Effector memory CD8-positive, alpha-beta T cell (primary cell): ENCODE measurements around the gene EIF4H.

Experiments
- ATAC-seq: fragments of 150-1000 bp; cut with Tn5 transposase; replicated peaks from 2 replicates; pipeline ENCODE4 v1.10.0; 2021; ENCODE audit warnings: mild to moderate bottlenecking, moderate library complexity
- DNase-seq, 3 experiments: peaks; one replicate each; pipeline ENCODE4 v3.0.0; 2021
- H3K27ac Mint-ChIP-seq, 2 donors: one replicate each; pipeline ENCODE4 v1.8.0; 2022; ENCODE audit warnings: mild to moderate bottlenecking in 2 of 2, mixed read lengths in 2 of 2, moderate library complexity in 2 of 2
- H3K27me3 Mint-ChIP-seq, 2 donors: one replicate each; pipeline ENCODE4 v1.8.0; 2022; ENCODE audit warnings: mixed read lengths in 2 of 2
- H3K36me3 Mint-ChIP-seq: one replicate; pipeline ENCODE4 v1.8.0; 2022; ENCODE audit warnings: mild to moderate bottlenecking, moderate library complexity, mixed read lengths; ENCODE audit not compliant: insufficient read depth
- H3K4me1 Mint-ChIP-seq, 2 donors: one replicate each; pipeline ENCODE4 v1.8.0; 2022; ENCODE audit warnings: low read depth in 2 of 2, mixed read lengths in 2 of 2
- H3K4me3 Mint-ChIP-seq, 2 donors: one replicate each; pipeline ENCODE4 v1.8.0; 2022; ENCODE audit warnings: mild to moderate bottlenecking in 2 of 2, mixed read lengths in 2 of 2, moderate library complexity in 2 of 2
- H3K9me3 Mint-ChIP-seq, 2 donors: one replicate each; pipeline ENCODE4 v1.8.0; 2022; ENCODE audit warnings: mixed read lengths in 2 of 2

The EIF4H gene

GRCh38 chr7:74228951-74229900, 55.1 kb downstream of the EIF4H start:
- peak overlapping the region in 1 of 2 donors; percentile 83 for H3K27ac Mint-ChIP-seq
- H3K4me1 Mint-ChIP-seq: peaks cover 5 to 6% of the 10 kb centered on the region in 2 donors
- ATAC-seq (no peak), DNase-seq (no peak)
- H3K9me3 Mint-ChIP-seq: no peaks in the 10 kb centered on the region
- H3K4me3 Mint-ChIP-seq: no peak overlapping the region
- H3K36me3 Mint-ChIP-seq: peaks cover 18% of the 10 kb centered on the region
- no peaks in the 10 kb centered on the region for H3K27me3 Mint-ChIP-seq

DNA sequence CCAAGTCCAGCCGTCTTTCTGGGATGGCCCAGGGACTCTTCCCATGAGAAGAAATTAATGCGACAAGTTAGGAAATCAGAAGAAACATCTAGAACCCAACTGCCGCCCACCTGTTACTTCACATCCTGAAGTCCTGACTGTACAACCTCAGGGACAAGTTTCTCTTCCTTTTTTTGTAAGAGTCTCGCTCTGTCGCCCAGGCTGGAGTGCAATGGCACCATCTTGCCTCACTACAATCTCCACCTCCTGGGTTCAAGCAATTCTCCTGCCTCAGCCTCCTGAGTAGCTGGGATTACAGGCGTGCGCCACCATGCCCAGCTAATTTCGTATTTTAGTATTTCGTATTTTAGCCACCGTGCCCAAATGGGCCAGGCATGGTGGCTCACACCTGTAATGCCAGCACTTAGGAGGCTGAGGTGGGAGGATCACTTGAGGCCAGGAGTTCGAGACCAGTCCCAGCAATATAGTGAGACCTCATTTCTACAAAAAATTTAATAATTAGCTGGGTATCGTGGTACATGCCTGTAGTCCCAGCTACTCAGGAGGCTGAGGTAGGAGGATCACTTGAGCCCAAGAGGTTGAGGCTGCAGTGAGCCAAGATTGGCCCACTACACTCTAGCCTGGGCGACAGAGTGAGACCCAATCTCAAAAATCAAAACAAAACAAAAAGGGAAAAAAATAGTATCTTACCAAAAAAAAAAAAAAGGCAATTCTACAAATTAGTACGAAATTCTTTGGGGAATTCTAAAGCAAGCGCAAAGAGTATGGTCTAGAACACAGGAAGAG, 56.5 kb downstream of the EIF4H start:
- no peak for ATAC-seq
- Mint-ChIP-seq H3K4me3 (peak overlapping the region in 1 of 2 donors; percentile 25), H3K9me3 (no peaks in the 10 kb centered on the region), H3K4me1 (peaks cover 5 to 6% of the 10 kb centered on the region in 2 donors), H3K36me3 (peaks cover 21% of the 10 kb centered on the region), H3K27me3 (no peaks in the 10 kb centered on the region), H3K27ac (peak overlapping the region; percentile 82 to 83)
- DNase-seq: no peak

- H3K4me1 Mint-ChIP-seq: peaks cover 5 to 6% of the 10 kb centered on the region in 2 donors
- ATAC-seq (peak; percentile 51), DNase-seq (no peak)
- H3K4me3 Mint-ChIP-seq: peak overlapping the region in 1 of 2 donors; percentile 25
- H3K36me3 Mint-ChIP-seq: peaks cover 24% of the 10 kb centered on the region
- H3K9me3 Mint-ChIP-seq: no peaks in the 10 kb centered on the region
- no peaks in the 10 kb centered on the region for H3K27me3 Mint-ChIP-seq
- peak overlapping the region; percentile 82 to 83 for H3K27ac Mint-ChIP-seq
Observed at GRCh38 chr7:74231232-74231590, 57.1 kb downstream of the EIF4H start.

- no peak for ATAC-seq
- Mint-ChIP-seq H3K4me1 (peaks cover 0 to 2% of the 10 kb centered on the region in 2 donors), H3K27ac (no peak overlapping the region), H3K36me3 (peaks cover 32% of the 10 kb centered on the region), H3K9me3 (no peaks in the 10 kb centered on the region), H3K4me3 (no peak overlapping the region), H3K27me3 (no peaks in the 10 kb centered on the region)
- DNase-seq: no peak
Observed at GRCh38 chr7:74233655-74234285, 59.6 kb downstream of the EIF4H start.

GRCh38 chr7:74235518-74236268, 61.5 kb downstream of the EIF4H start:
- no peaks in the 10 kb centered on the region for H3K9me3 Mint-ChIP-seq
- H3K36me3 Mint-ChIP-seq: peaks cover 47% of the 10 kb centered on the region
- no peaks in the 10 kb centered on the region for H3K27me3 Mint-ChIP-seq
- peak overlapping the region in 1 of 2 donors; percentile 46 for H3K27ac Mint-ChIP-seq
- ATAC-seq (no peak), DNase-seq (no peak)
- no peak overlapping the region for H3K4me3 Mint-ChIP-seq
- peaks cover 0 to 2% of the 10 kb centered on the region in 2 donors for H3K4me1 Mint-ChIP-seq

- peaks cover 47% of the 10 kb centered on the region for H3K36me3 Mint-ChIP-seq
- no peaks in the 10 kb centered on the region for H3K27me3 Mint-ChIP-seq
- peaks cover 0 to 2% of the 10 kb centered on the region in 2 donors for H3K4me1 Mint-ChIP-seq
- ATAC-seq (no peak), DNase-seq (no peak)
- H3K9me3 Mint-ChIP-seq: no peaks in the 10 kb centered on the region
- no peak overlapping the region for H3K27ac Mint-ChIP-seq
- H3K4me3 Mint-ChIP-seq: no peak overlapping the region
Observed at GRCh38 chr7:74236284-74236683, 62.1 kb downstream of the EIF4H start.

DNA sequence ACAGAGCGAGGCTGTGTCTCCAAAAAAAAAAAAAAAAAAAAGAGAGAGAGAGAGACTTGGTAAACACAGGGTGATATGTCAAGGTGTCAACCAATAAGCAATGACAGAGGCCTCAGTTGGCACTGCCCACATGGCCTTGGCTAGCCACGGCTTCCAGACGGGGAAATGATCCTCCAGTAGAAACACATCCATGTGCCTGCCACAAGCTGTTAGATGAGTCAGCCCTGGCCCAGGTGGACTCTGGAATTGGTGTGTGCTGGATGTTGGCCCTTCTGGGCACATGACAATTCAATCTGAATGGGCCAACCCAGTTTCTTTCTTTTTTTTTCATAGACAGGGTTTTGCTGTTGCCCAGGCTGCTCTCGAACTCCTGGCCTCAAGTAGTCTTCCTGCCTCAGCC, 66.3 kb downstream of the EIF4H start:
- Mint-ChIP-seq H3K4me1 (peaks cover 0 to 2% of the 10 kb centered on the region in 2 donors), H3K27me3 (no peaks in the 10 kb centered on the region), H3K4me3 (no peak overlapping the region), H3K36me3 (peaks cover 69% of the 10 kb centered on the region), H3K9me3 (no peaks in the 10 kb centered on the region), H3K27ac (no peak overlapping the region)
- ATAC-seq: no peak
- DNase-seq: no peak

- peaks cover 80% of the 10 kb centered on the region for H3K36me3 Mint-ChIP-seq
- ATAC-seq: no peak
Observed at GRCh38 chr7:74242122-74242443, 67.9 kb downstream of the EIF4H start.

DNA sequence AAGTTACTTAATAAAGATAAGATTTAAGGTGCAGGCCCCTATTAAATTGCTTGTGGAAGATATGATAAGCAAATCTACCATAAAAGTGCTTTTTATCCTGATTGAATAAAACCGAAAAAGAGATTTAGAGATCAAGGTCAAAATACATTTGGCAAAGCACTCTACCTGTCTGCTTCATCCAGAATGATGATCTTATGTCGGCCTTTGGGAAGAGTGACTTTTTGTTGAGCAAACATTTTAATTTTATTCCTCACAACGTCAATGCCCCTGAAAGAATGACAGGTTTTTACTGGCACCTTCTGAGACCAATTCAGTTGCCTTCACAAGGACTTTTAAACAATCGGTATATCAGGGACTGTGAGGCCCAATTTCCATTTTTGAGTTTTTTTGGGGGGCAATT, 72.3 kb downstream of the EIF4H start:
- H3K36me3 Mint-ChIP-seq: peaks cover 91% of the 10 kb centered on the region
- no peak overlapping the region for H3K4me3 Mint-ChIP-seq
- H3K9me3 Mint-ChIP-seq: no peaks in the 10 kb centered on the region

More at GRCh38 chr7:74242122-74242443, 67.9 kb downstream of the EIF4H start:
- H3K4me1 Mint-ChIP-seq: peaks cover 0 to 2% of the 10 kb centered on the region in 2 donors
- H3K9me3 Mint-ChIP-seq: no peaks in the 10 kb centered on the region
- no peaks in the 10 kb centered on the region for H3K27me3 Mint-ChIP-seq
- no peak overlapping the region for H3K4me3 Mint-ChIP-seq
- no peak for DNase-seq
- no peak overlapping the region for H3K27ac Mint-ChIP-seq

More for the DNA sequence above, 72.3 kb downstream of the EIF4H start:
- no peaks in the 10 kb centered on the region for H3K27me3 Mint-ChIP-seq
- DNase-seq: no peak
- peaks cover 3 to 10% of the 10 kb centered on the region in 2 donors for H3K4me1 Mint-ChIP-seq
- ATAC-seq: no peak
- no peak overlapping the region for H3K27ac Mint-ChIP-seq
